OCI-LY1 (cell line): ENCODE results near the gene LRP6.

ENCODE experiments used
- H2AFZ ChIP-seq: fragments of 200-600 bp; sonication (generic), shearing (Covaris generic); 2 replicates; pipeline ENCODE4 v1.6.0; 2014; ENCODE audit warnings: antibody characterized with exemption, mild to moderate bottlenecking, low read length
- H3F3A ChIP-seq: fragments of 200-600 bp; sonication (generic), shearing (Covaris generic); 2 replicates; pipeline ENCODE4 v1.6.0; 2014; ENCODE audit warnings: mild to moderate bottlenecking, antibody characterized with exemption, low read length, moderate library complexity; ENCODE audit not compliant: insufficient read depth
- H3K27ac ChIP-seq: fragments of 200-600 bp; sonication (generic); 2 replicates; pipeline ENCODE4 v1.5.1; 2014; ENCODE audit warnings: low read length, mixed run types, mild to moderate bottlenecking, low read depth; ENCODE audit not compliant: poor library complexity, severe bottlenecking
- H3K27me3 ChIP-seq: fragments of 200-600 bp; sonication (generic); 2 replicates; pipeline ENCODE4 v1.6.0; 2014; ENCODE audit warnings: antibody characterized with exemption, mild to moderate bottlenecking, low read length, moderate library complexity; ENCODE audit not compliant: insufficient read depth
- H3K36me3 ChIP-seq: fragments of 200-600 bp; sonication (generic); 2 replicates; pipeline ENCODE4 v1.6.1; 2014; ENCODE audit warnings: mild to moderate bottlenecking, antibody characterized with exemption, low read length, moderate library complexity, mixed read lengths; ENCODE audit not compliant: insufficient read depth
- H3K4me1 ChIP-seq: fragments of 200-600 bp; sonication (generic); 2 replicates; pipeline ENCODE4 v1.5.1; 2014; ENCODE audit warnings: mild to moderate bottlenecking, low read length, moderate library complexity; ENCODE audit not compliant: insufficient read depth, severe bottlenecking
- H3K4me2 ChIP-seq: fragments of 200-600 bp; sonication (generic), shearing (Covaris generic); 2 replicates; pipeline ENCODE4 v1.6.1; 2014; ENCODE audit warnings: low read length
- H3K4me3 ChIP-seq: fragments of 200-600 bp; sonication (generic); 2 replicates; pipeline ENCODE4 v1.5.1; 2014; ENCODE audit warnings: low read length, low read depth, mild to moderate bottlenecking, mixed read lengths; ENCODE audit not compliant: poor library complexity, severe bottlenecking
- H3K79me2 ChIP-seq: fragments of 200-600 bp; shearing (Covaris generic); 2 replicates; pipeline ENCODE4 v1.6.1; 2016; ENCODE audit warnings: mixed run types, low read length, mixed read lengths; ENCODE audit not compliant: insufficient read depth
- H3K9ac ChIP-seq: fragments of 200-600 bp; sonication (generic), shearing (Covaris generic); 2 replicates; pipeline ENCODE4 v1.6.1; 2014; ENCODE audit warnings: mild to moderate bottlenecking, low read length, mixed read lengths
- H3K9me2 ChIP-seq: fragments of 200-600 bp; sonication (generic), shearing (Covaris generic); 2 replicates; pipeline ENCODE4 v1.6.1; 2014; ENCODE audit warnings: low read depth, mild to moderate bottlenecking, low read length, mixed read lengths
- H3K9me3 ChIP-seq: fragments of 200-600 bp; shearing (Covaris generic); 2 replicates; pipeline ENCODE4 v1.6.1; 2014; ENCODE audit warnings: low read length, mixed read lengths
- H4K20me1 ChIP-seq: fragments of 200-600 bp; sonication (generic), shearing (Covaris generic); 2 replicates; pipeline ENCODE4 v1.6.0; 2016; ENCODE audit warnings: mild to moderate bottlenecking, low read length; ENCODE audit not compliant: insufficient read depth
- EZH2 ChIP-seq: fragments of 200-600 bp; sonication (generic), shearing (Covaris generic); IDR thresholded peaks from 2 replicates; pipeline ENCODE4 v1.8.0; 2017; ENCODE audit warnings: borderline replicate concordance, mixed run types, mild to moderate bottlenecking, antibody characterized with exemption, low read length, moderate library complexity, mixed read lengths
- TF ChIP-seq, protein P1 (sequence below): fragments of 200-600 bp; sonication (generic), shearing (Covaris generic); IDR thresholded peaks from 2 replicates; pipeline ENCODE4 v1.5.1; 2017; ENCODE audit warnings: mild to moderate bottlenecking, antibody characterized with exemption, low read length, moderate library complexity, mixed read lengths

Gene LRP6

DNA sequence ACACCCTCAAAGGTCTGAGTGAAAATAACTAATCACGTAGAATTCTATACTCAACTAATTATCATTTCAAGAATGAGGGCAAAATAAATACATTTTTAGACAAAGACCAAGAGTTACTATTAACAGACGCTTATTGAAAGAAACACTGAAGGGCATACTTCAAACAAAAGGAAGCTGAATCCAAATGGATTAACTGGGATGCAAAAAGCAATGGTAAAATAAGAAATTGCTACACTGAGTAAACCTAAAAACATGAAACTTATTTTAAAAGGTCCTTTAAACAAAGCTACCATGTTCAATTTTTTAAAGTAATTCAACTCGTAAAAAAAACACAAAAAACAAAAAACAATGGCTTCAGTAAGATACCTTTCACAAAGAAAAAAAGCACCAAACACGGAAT is 28.2 kb downstream of the LRP6 start:
- Histone ChIP-seq H3K9me3 (no peaks in the 10 kb centered on the region), H3K9me2 (no peaks in the 10 kb centered on the region), H3K36me3 (no peaks in the 10 kb centered on the region), H4K20me1 (no peaks in the 10 kb centered on the region), H3K9ac (no peak overlapping the region), H3K27ac (no peak overlapping the region), H3K79me2 (no peaks in the 10 kb centered on the region), H2AFZ (no peak overlapping the region), H3K4me3 (no peak overlapping the region), H3K27me3 (no peaks in the 10 kb centered on the region), H3K4me1 (no peaks in the 10 kb centered on the region), H3K4me2 (no peak overlapping the region), H3F3A (no peaks in the 10 kb centered on the region)
- TF ChIP-seq, protein P1, sequence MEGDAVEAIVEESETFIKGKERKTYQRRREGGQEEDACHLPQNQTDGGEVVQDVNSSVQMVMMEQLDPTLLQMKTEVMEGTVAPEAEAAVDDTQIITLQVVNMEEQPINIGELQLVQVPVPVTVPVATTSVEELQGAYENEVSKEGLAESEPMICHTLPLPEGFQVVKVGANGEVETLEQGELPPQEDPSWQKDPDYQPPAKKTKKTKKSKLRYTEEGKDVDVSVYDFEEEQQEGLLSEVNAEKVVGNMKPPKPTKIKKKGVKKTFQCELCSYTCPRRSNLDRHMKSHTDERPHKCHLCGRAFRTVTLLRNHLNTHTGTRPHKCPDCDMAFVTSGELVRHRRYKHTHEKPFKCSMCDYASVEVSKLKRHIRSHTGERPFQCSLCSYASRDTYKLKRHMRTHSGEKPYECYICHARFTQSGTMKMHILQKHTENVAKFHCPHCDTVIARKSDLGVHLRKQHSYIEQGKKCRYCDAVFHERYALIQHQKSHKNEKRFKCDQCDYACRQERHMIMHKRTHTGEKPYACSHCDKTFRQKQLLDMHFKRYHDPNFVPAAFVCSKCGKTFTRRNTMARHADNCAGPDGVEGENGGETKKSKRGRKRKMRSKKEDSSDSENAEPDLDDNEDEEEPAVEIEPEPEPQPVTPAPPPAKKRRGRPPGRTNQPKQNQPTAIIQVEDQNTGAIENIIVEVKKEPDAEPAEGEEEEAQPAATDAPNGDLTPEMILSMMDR = no peak
- no peak for TF ChIP-seq EZH2

DNA sequence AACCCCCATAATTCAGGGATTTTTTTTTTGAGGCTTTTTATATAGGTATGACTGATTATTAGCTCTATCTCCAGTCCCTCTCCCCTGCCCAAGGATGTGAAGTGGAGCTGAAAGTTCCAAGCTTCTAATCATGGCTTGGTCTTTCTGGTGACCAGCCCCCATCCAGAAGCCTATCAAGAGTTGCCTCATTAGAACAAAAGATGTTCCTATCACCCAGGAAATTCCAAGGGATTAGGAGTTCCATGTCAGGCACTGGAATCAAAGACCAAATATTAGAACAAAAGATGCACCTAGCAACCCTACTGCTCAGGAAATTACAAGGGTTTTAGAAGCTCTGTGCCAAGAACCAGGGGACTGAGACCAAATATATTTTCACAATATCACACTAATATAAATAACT is 29.9 kb downstream of the LRP6 start:
- Histone ChIP-seq H3K79me2 (no peaks in the 10 kb centered on the region), H3K27ac (no peak overlapping the region)

DNA sequence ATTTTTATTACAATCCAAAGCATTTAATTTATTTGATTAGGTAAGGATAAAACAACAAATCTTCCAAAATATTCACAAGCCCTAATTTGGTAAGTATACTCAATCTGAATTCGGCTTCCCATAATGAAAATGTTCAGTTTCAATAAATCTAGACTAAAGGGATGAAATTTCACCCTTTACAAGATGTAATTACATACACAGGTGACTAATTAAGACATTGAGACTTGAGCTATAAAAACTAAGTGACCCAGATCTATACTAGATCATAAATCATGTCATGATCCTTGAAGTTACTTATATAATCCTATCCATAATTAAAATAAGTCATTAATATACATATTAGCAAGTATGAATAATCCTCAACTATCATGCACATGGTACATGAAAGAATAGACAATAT is 36.6 kb downstream of the LRP6 start:
- Histone ChIP-seq H3K36me3 (no peaks in the 10 kb centered on the region), H3F3A (no peaks in the 10 kb centered on the region), H2AFZ (no peak overlapping the region), H4K20me1 (no peaks in the 10 kb centered on the region), H3K9ac (no peak overlapping the region), H3K27ac (no peak overlapping the region), H3K4me1 (no peaks in the 10 kb centered on the region), H3K4me2 (no peak overlapping the region), H3K9me2 (no peaks in the 10 kb centered on the region), H3K79me2 (no peaks in the 10 kb centered on the region), H3K4me3 (no peak overlapping the region), H3K27me3 (no peaks in the 10 kb centered on the region; the same call in 1 of the 2 replicates), H3K9me3 (peaks cover 6% of the 10 kb centered on the region; the same call in 1 of the 2 replicates)
- TF ChIP-seq, protein P1 = no peak

More for the DNA sequence above, 29.9 kb downstream of the LRP6 start:
- H3K4me2 ChIP-seq = no peak overlapping the region
- H3F3A ChIP-seq = no peaks in the 10 kb centered on the region
- H3K9ac ChIP-seq = no peak overlapping the region
- H3K36me3 ChIP-seq = no peaks in the 10 kb centered on the region
- no peaks in the 10 kb centered on the region for H3K4me1 ChIP-seq
- TF ChIP-seq, protein P1 = no peak
- TF ChIP-seq EZH2 = no peak
- no peak overlapping the region for H3K4me3 ChIP-seq
- no peaks in the 10 kb centered on the region for H3K27me3 ChIP-seq
- no peak overlapping the region for H2AFZ ChIP-seq
- no peaks in the 10 kb centered on the region for H3K9me3 ChIP-seq
- H4K20me1 ChIP-seq = no peaks in the 10 kb centered on the region
- H3K9me2 ChIP-seq = no peaks in the 10 kb centered on the region
